Mesodermal cell (in vitro differentiated cells): ENCODE results near the gene LARP4B.

Experiments
- H3K27ac ChIP-seq: 2 replicates; pipeline ENCODE4 v1.7.0; 2013; ENCODE audit warnings: mild to moderate bottlenecking, low read depth, low read length, moderate library complexity; ENCODE audit not compliant: severe bottlenecking
- H3K36me3 ChIP-seq: 2 replicates; pipeline ENCODE4 v1.7.1; 2013; ENCODE audit warnings: mild to moderate bottlenecking, low read length, moderate library complexity; ENCODE audit not compliant: control insufficient read depth, insufficient read depth
- H3K4me1 ChIP-seq: one replicate; pipeline ENCODE4 v1.7.1; 2013; ENCODE audit warnings: mild to moderate bottlenecking, low read length; ENCODE audit not compliant: insufficient read depth, control insufficient read depth, poor library complexity, severe bottlenecking
- H3K4me3 ChIP-seq: 2 replicates; pipeline ENCODE4 v1.7.0; 2013; ENCODE audit warnings: low read length, control low read depth, mild to moderate bottlenecking; ENCODE audit not compliant: insufficient read depth, poor library complexity, severe bottlenecking; ENCODE audit errors: extremely low read depth
- H3K9me3 ChIP-seq: 2 replicates; pipeline ENCODE4 v1.7.1; 2013; ENCODE audit warnings: mild to moderate bottlenecking, low read length, moderate library complexity; ENCODE audit not compliant: control insufficient read depth
- WGBS, 2 experiments: methylation state at CpG; one replicate each; pipeline ENCODE4 v1.1.5; 2013; ENCODE audit warnings: missing lambda C conversion rate in 2 of 2; ENCODE audit not compliant: insufficient coverage in 2 of 2; 5-methylcytosine and 5-hydroxymethylcytosine counted together

LARP4B gene

DNA sequence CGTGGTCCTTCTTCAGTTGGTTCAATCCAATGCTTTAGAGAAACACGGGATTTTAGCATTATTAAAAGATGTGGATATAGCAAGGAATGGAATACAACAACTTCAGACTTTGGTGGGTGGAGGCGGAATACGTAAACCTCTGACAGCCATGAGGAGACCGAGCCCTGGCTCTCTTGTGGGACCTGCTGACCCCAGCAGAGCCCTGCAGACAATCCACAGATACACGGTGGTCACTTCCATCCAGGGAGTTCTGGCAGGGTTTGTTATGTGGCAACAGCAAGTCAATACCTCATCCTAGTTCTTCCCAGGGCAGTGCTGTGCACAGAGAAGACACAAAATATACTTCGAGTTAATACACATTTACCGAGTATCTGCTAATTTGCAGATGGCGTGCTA is 123.5 kb downstream of the LARP4B start:
- no peaks in the 10 kb centered on the region for H3K4me1 ChIP-seq
- H3K36me3 ChIP-seq: peaks cover 85% of the 10 kb centered on the region
- no peak overlapping the region for H3K4me3 ChIP-seq
- H3K27ac ChIP-seq: no peak overlapping the region
- H3K9me3 ChIP-seq: no peaks in the 10 kb centered on the region
- 95 to 98% methylated on average over 9 of the region's 9 CpGs for WGBS, 2 experiments

DNA sequence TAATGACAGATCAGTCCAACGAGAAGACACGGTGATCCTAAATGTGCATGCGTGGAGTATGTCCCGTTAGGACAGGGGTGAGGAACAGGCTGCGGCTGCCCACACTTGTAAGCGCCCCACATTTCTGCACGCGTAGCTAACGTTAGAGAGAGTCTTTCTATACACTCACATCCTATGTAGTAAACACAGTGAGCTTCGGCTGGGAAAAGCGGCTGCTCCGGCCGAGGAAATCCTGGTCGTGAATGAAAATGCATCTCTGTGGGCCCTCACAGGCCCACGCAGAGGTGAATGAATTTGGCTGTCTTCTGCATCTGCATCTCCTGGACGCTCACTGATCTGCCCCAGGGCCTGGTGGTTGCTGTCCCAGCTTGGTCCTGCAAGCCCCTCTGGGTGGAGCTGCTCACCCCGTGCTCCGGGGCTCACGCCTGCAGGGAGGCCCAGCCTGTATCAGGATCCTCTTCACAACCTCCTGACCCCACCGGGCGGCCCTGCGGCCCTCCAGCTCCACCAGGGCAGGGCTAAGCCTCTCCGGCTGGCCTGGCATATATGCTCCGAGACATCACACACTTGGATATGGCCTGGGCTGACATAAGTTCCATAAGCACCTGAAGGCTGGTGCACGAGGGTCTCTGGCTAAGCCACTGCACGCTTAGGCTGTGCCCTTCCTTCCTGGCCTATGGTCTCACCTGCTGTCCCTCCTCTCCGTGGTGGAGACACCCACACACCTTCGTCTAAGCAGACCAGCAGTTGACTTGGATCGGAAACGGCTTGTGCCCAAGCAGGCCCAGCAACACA is 124.1 kb downstream of the LARP4B start:
- Histone ChIP-seq H3K27ac (no peak overlapping the region), H3K36me3 (peaks cover 80% of the 10 kb centered on the region), H3K4me1 (no peaks in the 10 kb centered on the region), H3K9me3 (no peaks in the 10 kb centered on the region), H3K4me3 (no peak overlapping the region)
- whole genome bisulfite sequencing, 2 experiments: 94 to 98% methylated on average over 29 of the region's 30 CpGs

DNA sequence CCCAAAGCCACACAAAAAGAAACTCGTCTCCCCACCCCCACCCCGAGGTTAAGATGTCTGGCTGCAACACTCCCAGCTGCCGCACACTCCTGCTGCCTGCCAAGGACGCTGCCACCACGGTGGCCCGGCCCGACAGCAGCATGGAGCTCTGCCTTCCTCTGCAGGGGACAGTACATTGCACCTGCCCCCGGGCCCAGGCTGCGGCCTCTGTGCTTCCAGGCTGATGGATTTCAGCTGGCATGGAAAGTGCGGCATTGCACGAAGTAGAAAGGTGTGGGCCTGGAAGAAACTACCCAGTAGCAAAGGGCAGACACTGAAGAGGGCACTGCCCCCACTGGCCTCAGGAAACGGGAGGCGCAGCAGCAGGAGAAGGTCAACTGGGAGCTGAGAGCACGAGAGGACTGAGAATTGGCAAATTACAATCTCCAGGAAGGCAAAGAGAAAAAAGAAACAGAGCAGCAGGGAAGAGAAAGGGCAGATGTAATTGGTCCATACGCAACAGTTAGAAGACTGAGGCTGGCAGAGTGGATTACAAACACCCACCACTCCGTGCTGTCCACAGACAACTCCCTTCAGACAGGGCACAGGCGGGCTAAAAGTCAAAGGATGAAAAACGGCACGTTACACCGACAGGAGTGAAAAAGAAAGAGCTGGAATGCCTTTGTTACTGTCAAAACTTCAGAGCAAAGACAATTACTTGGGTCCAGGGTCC is 124.9 kb downstream of the LARP4B start:
- H3K4me1 ChIP-seq: no peaks in the 10 kb centered on the region
- no peak overlapping the region for H3K27ac ChIP-seq
- peaks cover 72% of the 10 kb centered on the region for H3K36me3 ChIP-seq
- no peak overlapping the region for H3K4me3 ChIP-seq
- 90% methylated on average over 14 to 18 of the region's 20 CpGs for WGBS, 2 experiments
- H3K9me3 ChIP-seq: no peaks in the 10 kb centered on the region

DNA sequence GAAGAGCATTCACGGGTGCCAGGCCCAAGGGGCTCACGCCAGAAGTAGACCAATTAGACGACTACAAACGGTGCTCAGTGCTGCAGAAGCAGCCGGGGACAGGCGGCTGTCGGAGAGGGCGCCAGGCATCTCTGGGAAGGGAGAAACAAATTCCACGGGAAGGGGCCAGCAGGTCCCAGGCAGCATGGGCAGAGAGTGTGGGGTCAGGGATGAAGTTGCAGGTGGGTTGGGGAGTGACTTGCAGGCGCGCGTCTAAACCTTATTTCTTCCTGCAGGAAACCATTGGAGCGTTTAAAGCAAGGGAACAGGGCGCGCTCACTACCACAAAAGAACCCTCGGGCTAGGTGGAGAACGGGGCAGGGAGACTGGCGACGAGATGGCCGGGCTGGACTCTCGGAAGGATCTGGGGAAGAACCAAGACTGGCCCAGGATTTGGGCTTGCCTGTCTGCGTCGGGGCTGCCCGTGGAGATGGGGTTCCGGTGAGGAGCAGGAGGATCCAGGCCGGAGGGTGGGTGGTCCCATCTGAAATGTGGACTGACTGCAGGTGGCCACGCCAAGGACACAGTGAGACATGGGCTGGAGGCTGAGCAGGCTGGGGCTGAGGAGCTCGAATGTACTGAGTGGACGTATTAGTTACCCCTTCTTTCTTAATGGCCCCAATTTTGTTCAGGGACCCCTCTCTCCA is 125.7 kb downstream of the LARP4B start:
- H3K4me3 ChIP-seq: no peak overlapping the region
- H3K4me1 ChIP-seq: no peaks in the 10 kb centered on the region
- H3K36me3 ChIP-seq: peaks cover 64% of the 10 kb centered on the region
- 97 to 98% methylated on average over 29 of the region's 29 CpGs for WGBS, 2 experiments
- H3K9me3 ChIP-seq: no peaks in the 10 kb centered on the region
- no peak overlapping the region for H3K27ac ChIP-seq

DNA sequence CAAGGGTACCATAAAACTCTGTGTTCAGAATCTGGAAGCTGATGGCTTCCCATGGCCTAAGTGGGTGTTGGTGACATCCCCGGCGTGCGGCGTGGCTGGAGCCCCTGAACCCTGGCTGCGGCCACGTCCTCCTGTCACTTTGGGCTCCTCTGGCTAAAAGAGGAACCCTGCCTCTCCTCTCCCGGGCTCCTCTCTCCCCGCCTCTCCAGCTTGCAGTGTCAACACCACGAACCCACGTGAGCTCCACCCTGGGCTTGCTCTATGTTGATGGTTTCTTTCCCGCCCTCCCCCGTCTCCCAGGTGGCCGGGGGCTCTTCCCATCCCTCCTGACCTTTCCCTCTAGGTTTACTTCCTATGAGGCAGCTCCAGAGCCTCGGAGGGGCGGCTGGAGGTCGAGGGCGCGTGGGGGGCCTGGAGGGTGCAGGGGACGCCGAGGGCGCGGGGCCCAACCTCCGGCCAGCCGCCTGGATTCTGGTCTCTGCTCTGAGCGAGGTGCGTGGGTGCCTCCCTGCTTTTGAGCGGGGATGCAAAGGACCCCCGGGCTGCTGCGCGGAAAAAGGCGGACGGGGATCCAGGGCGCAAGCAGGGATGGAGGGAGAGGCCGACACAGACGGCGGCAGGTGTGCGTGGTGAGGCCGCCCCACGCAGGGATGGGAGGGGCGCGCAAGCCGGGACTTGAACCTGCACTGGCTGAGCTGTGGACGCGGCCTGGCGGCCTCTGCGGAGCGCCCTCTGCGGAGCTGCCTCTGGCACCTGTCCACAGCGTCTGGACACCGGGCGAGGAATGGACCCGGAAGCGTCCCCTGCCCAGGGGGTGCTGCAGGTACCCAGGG is 126.5 kb downstream of the LARP4B start:
- H3K4me3 ChIP-seq: no peak overlapping the region
- no peaks in the 10 kb centered on the region for H3K9me3 ChIP-seq
- H3K4me1 ChIP-seq: no peaks in the 10 kb centered on the region
- peaks cover 58% of the 10 kb centered on the region for H3K36me3 ChIP-seq
- H3K27ac ChIP-seq: no peak overlapping the region
- 96% methylated on average over 45 to 53 of the region's 53 CpGs for WGBS, 2 experiments

DNA sequence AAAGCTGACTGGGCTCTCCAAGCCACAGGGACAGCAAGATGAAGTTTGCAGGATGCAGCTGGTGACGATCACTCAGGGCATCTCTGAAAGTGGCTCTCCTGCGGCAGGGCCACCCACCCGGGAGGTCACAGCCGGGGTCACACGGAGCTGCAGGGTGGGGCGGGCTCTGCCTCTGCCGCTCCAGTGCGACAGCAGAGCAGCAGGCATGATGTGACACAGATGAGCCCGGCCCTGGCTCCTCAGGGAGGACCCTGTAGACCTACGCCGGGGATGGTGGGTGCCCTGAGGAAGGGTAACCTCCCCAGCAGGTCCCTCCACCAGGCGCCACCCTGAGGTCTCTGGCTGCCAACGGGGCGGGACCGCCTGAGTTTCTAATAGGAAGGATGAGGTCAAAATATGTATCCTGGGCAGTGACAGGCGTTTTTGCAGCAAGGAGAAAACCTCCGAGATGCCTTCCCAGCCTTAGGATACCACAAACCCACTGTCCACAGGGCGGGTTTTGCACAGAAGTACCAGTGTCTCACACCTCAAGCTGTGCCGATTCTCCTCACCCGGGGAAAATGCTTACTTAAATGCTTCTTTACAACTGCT is 127.2 kb downstream of the LARP4B start:
- Histone ChIP-seq H3K36me3 (peaks cover 52% of the 10 kb centered on the region), H3K9me3 (no peaks in the 10 kb centered on the region), H3K4me1 (no peaks in the 10 kb centered on the region), H3K4me3 (no peak overlapping the region), H3K27ac (no peak overlapping the region)
- 87 to 94% methylated on average over 11 to 13 of the region's 20 CpGs for WGBS, 2 experiments

DNA sequence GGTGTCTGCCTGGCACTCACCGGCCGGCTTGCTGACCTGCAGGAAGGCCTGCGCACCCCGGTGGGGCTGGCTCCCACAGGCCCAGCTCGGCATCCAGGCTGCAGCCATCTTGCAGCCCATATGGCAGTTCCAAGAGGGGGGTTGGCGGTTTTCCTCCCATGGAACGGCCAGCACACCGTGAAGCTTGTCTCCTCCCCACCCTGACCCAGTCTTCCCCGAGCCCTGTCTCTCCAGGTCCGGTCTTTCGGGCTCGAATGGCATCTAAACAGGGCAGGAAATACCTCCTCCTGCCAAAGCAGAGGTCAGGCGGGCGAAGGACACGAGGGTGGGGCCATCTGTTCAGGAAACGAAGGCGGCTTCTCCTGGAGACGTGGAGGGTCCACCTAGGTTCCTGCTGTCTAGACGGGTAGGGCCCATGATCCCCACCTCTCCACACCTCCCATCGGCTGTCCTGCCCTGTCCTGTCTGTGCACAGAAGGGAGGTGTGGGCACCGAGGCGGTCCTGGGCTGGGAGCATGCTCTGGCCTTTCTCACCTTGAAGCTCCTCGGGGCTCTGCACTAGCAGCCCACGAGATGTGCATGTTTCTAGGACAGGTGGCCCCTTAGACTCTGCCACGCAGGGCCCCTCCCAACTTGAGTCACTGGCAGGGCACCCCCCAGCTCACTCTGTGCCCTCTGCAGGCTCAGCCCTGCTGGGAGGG is 128.3 kb downstream of the LARP4B start:
- WGBS, 2 experiments: 89 to 98% methylated on average over 13 to 21 of the region's 25 CpGs
- peaks cover 4% of the 10 kb centered on the region for H3K9me3 ChIP-seq
- no peak overlapping the region for H3K4me3 ChIP-seq
- no peak overlapping the region for H3K27ac ChIP-seq
- H3K36me3 ChIP-seq: peaks cover 41% of the 10 kb centered on the region
- H3K4me1 ChIP-seq: no peaks in the 10 kb centered on the region

DNA sequence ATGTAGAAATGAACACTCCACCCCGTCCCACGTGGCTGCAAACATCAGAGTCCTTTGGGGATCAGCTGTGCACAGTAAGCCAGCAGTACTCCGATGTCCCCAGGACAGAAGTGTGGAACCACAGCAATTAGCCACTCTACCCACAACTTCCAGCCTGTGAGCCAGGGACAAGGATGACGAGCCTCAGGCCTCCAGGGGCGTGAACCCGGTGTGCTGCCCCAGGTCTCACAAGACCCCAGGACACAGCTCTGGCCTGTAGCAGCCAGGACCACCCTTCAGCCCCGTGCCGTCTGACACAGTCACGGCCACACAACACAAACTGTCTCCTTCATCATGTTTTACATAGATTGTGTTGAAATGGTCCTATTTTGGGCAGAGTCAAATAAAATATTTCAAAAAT is 129.0 kb downstream of the LARP4B start:
- H3K9me3 ChIP-seq: peaks cover 7% of the 10 kb centered on the region
- 85 to 86% methylated on average over 4 of the region's 9 CpGs for WGBS, 2 experiments
- H3K4me1 ChIP-seq: no peaks in the 10 kb centered on the region
- H3K27ac ChIP-seq: no peak overlapping the region
- no peak overlapping the region for H3K4me3 ChIP-seq
- H3K36me3 ChIP-seq: peaks cover 34% of the 10 kb centered on the region

DNA sequence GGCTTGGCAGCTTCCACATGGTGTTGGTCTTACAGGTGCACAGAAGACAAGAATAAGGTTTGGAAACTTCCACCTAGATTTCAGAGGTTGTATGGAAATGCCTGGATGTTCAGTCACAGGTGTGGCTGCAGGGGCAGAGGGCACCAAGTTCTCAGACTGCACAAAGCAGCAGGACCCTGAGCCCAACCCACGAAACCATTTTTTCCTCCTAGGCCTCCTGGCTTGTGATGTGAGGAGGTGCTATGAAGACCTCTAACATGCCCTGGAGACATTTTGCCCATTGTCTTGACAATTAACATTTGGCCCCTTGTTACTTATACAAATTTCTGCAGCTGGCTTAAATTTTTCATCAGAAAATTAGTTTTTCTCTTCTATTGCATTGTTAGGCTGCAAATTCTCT is 134.3 kb downstream of the LARP4B start:
- no peak overlapping the region for H3K4me3 ChIP-seq
- 100% methylated on average over 1 of the region's 1 CpG; no CpG with 5 or more reads in 1 of the 2 experiments for WGBS, 2 experiments
- H3K36me3 ChIP-seq: peaks cover 9% of the 10 kb centered on the region
- no peak overlapping the region for H3K27ac ChIP-seq
- no peaks in the 10 kb centered on the region for H3K4me1 ChIP-seq
- peaks cover 24% of the 10 kb centered on the region for H3K9me3 ChIP-seq
